ENCODE results near the gene APBA2.
"Not testable (repeated sequence)": the region's sequence is repeated elsewhere in the genome, so short reads cannot be mapped to it uniquely, and the experiment has no call there.

Gene APBA2

GRCh38 chr15:29167122-29167521 lies 281.3 kb downstream of the APBA2 start:
- DNase-seq (ENCODE audit: low read depth) = not testable (repeated sequence)

Measured in stimulated activated CD8-positive, alpha-beta memory T cell treated with anti-CD3 and anti-CD28 coated beads, Interleukin-15, amount 100 ng/mL, for 1 hour (primary cell).